Lower lobe of right lung (tissue), 2 donors: Measurements from ENCODE around the gene CXCL12. TPM values are rescaled to one million over a fixed set of nuclear protein-coding genes. Genes with fewer than 3 reads are reported as not detected.

Experiments
- ATAC-seq, 2 donors: fragments of 200-7000 bp; cut with Tn5 transposase; one replicate each; pipeline ENCODE4 v1.9.1; 2020 to 2022; ENCODE audit warnings: mild to moderate bottlenecking in 2 of 2, moderate library complexity in 2 of 2
- DNase-seq: peaks from one replicate; pipeline ENCODE4 v3.0.0-alpha.2; 2020
- H3K27ac ChIP-seq: fragments of 200-600 bp; one replicate; pipeline ENCODE4 v1.8.0; 2022
- H3K27me3 ChIP-seq: fragments of 200-600 bp; one replicate; pipeline ENCODE4 v1.8.0; 2022; ENCODE audit warnings: low read depth
- H3K36me3 ChIP-seq: fragments of 200-600 bp; one replicate; pipeline ENCODE4 v1.8.0; 2022; ENCODE audit warnings: mild to moderate bottlenecking
- H3K4me1 ChIP-seq: fragments of 200-600 bp; one replicate; pipeline ENCODE4 v1.8.0; 2022
- H3K4me3 ChIP-seq: fragments of 200-600 bp; one replicate; pipeline ENCODE4 v1.8.0; 2022; ENCODE audit warnings: mild to moderate bottlenecking
- H3K9me3 ChIP-seq: fragments of 200-600 bp; one replicate; pipeline ENCODE4 v1.8.0; 2022
- intact Hi-C: fragments of 100-400 bp; cut with DNase I; formaldehyde crosslinking; loops from one replicate; pipeline ENCODE4 v1.11.0; 2022
- long read RNA-seq: library from polyadenylated mRNA; unstranded; transcript quantifications from one replicate; pipeline ENCODE4 v2.0.0, GENCODE V29; 2021
- total RNA-seq: library from RNA; stranded (reverse); fragmentation: NEBNext Ultra II Directional; extraction: Animal tissue kit (Norgen Biotek cat#: 25700); gene quantifications from one replicate; pipeline ENCODE4 v1.2.1, GENCODE V29; 2021
- TF ChIP-seq, protein P1 (sequence below): fragments of 200-600 bp; IDR thresholded peaks from one replicate; pipeline ENCODE4 v1.8.0; 2022; ENCODE audit warnings: antibody characterized with exemption, mild to moderate bottlenecking
- donor health status: DM: no; HTN: yes; CAD: no; lungs with severe emphysema.

Gene CXCL12
- total RNA-seq, result 73.8 TPM
- long read RNA-seq, transcript CXCL12-201 (3 exons, 1,857 nt), result major isoform, 17 of 62 reads
- long read RNA-seq, partial matches to known transcripts, result 5 of 62 reads
- long read RNA-seq, other reads (novel, unspliced or antisense), result 37 of 62 reads

DNA sequence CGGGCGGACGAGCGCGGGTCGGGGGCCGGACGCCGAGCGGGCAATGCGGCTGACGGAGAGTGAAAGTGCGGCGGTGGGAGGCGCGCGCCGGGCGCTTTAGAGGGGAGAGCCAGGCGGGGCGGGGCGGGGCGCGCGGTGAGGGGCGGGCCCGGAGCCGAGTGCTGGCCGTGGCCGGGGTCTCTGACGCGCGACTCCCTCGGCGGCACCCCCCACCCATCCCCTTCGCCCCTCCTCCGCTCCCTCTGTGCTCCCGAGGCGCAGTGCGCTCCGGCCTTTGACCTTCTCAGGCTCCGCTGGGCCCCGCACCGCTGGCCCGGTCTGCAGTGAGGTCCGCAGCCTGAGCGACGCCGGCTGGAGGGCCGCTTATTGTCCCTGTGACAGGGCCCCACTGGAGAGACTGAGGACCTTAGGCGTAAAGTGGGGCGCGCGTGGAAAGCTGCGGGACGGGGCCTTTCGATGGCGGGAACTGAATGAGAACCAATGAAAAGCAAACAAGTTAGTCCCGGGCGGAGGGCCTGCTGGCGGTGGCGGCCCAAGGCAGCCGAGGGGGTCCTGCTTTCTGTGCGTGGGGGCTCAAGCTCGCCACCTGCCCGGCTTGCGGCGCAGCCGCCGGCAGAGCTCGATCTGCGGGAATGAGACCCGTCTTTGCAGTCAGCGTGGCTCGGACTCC is at the start of gene CXCL12:
Gene CXCL12, minus strand, starts transcription at position 72 of the 670 bp plus-strand sequence. CDS start 92 bp downstream, outside the sequence.
- H3K27me3 ChIP-seq, result peaks cover 47% of the 10 kb centered on the region
- intact Hi-C loops, result loop anchor here (5.0 kb wide), 1 partner anchor 713 kb away; no protein-coding TSS in a partner anchor
- H3K36me3 ChIP-seq, result no peaks in the 10 kb centered on the region
- peak within 1 kb of the TSS; percentile 46 for H3K27ac ChIP-seq
- no peaks in the 10 kb centered on the region for H3K9me3 ChIP-seq
- peak within 1 kb of the TSS; percentile 63 for H3K4me3 ChIP-seq
- TF ChIP-seq, protein P1, sequence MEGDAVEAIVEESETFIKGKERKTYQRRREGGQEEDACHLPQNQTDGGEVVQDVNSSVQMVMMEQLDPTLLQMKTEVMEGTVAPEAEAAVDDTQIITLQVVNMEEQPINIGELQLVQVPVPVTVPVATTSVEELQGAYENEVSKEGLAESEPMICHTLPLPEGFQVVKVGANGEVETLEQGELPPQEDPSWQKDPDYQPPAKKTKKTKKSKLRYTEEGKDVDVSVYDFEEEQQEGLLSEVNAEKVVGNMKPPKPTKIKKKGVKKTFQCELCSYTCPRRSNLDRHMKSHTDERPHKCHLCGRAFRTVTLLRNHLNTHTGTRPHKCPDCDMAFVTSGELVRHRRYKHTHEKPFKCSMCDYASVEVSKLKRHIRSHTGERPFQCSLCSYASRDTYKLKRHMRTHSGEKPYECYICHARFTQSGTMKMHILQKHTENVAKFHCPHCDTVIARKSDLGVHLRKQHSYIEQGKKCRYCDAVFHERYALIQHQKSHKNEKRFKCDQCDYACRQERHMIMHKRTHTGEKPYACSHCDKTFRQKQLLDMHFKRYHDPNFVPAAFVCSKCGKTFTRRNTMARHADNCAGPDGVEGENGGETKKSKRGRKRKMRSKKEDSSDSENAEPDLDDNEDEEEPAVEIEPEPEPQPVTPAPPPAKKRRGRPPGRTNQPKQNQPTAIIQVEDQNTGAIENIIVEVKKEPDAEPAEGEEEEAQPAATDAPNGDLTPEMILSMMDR, result no peak
- DNase-seq (no peak), ATAC-seq (peak; percentile 35 to 42)
- H3K4me1 ChIP-seq, result peaks cover 7% of the 10 kb centered on the region

DNA sequence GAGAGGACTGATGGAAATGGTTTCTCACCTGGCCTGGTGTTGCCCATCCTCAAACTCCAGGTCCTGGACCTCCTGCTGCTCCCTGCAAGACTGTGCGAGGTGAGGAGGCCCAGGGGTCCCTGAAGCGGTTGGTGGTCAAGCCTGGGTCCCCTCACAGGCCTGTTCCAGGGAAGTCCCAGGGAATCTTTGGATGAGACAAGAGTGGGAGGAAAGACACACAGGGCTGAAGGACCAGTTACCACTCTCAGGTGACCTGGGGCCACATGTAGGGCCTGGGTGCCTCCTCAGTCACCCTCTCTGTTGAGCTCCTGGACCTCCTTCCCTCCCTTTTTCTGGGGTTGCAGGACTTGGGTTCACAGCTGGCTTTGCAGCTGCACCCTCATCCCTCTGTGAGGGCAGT is 42.6 kb upstream of the CXCL12 start:
- DNase-seq, result no peak
- H3K4me3 ChIP-seq, result no peak overlapping the region
- H3K36me3 ChIP-seq, result no peaks in the 10 kb centered on the region
- no peak overlapping the region for H3K27ac ChIP-seq
- intact Hi-C loops, result no loop called here
- peak in 1 of 2 donors; percentile 39 for ATAC-seq
- TF ChIP-seq, protein P1, result no peak
- no peaks in the 10 kb centered on the region for H3K4me1 ChIP-seq
- H3K27me3 ChIP-seq, result no peaks in the 10 kb centered on the region
- H3K9me3 ChIP-seq, result no peaks in the 10 kb centered on the region

DNA sequence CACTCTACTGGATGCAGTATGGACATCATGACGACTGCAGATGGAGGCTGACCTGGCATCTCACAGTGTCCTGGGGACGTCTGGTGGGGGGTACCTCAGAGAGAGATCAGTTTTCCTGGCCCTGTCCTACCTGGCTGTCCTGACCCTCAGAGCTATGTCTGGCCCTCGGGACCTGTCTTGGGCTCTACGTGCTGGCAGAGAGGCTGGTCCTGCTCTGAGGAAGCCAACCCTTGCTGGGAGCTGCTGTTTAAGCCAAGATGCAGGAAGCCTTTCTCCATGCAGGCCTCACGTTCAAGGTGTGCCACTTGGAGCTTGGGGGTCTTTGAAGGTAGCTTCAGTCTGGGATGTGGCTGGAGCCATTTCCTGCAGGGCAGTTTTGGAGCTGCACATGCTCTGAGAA is 42.1 kb upstream of the CXCL12 start:
- Histone ChIP-seq H3K36me3 (no peaks in the 10 kb centered on the region), H3K27ac (no peak overlapping the region), H3K4me1 (no peaks in the 10 kb centered on the region), H3K9me3 (no peaks in the 10 kb centered on the region), H3K4me3 (no peak overlapping the region), H3K27me3 (no peaks in the 10 kb centered on the region)
- intact Hi-C loops, result no loop called here
- no peak for ATAC-seq
- TF ChIP-seq, protein P1, result no peak
- DNase-seq, result no peak

DNA sequence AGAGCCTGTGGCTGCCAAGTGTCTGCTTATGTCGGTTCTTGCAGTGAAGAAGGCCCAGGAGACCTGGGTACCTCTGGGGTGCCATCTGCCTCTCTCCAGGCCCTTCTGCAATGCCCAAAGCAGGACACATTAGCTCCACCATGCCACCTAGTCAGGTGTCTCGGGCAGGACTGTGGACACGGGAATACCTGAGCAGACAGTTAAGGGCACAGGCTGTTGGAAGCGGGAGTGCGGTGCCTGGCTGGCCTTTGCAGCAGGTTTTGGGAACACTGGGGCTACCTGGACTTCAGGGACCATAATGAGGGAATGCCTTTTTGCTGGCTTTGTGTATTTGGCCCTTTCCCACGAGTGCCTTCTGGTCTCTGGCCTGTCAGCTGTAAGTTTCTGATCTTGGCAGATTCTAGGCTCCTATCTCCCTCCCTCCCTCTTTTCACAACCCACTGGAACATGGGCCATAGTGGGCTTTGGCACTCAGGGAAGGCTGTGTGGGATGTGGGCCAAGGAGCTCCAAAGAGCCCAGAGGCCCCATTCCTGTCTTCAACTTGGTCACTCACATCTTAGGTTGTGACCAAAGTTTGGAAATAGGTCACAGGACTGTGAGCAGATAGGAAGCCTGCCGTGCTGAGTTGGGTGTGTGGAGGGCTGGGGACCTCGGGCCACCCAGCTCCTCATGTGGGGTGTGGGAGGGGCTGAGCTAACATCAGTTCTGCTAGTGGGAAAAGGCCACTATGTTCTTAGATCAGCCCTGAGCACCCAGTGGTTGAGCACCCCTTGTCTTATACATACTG is 41.5 kb upstream of the CXCL12 start:
- no peak overlapping the region for H3K4me3 ChIP-seq
- H3K36me3 ChIP-seq, result no peaks in the 10 kb centered on the region
- peak in 1 of 2 donors; percentile 14 for ATAC-seq
- H3K9me3 ChIP-seq, result no peaks in the 10 kb centered on the region
- no peak for DNase-seq
- H3K27me3 ChIP-seq, result no peaks in the 10 kb centered on the region
- H3K4me1 ChIP-seq, result no peaks in the 10 kb centered on the region
- intact Hi-C loops, result no loop called here
- TF ChIP-seq, protein P1, result no peak
- H3K27ac ChIP-seq, result no peak overlapping the region

DNA sequence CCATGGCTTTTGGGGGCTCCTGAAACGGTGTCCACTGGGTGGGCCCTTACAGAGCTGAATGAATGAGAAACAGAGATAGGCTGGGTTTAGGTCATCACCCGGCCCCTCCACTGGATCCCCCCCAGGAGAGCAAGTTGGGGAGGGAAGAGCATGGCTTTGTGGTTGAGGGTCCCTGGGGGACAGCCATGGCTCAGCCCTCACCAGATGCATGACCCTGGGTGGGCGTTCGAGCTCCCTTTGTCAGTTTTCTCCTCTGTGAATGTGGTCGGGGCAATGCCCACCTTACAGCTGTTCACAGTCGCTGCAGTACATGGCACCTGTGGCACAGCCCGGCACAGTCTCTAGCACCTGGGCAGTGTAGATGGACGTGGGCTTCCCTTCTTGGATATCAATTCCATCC is 40.6 kb upstream of the CXCL12 start:
- no peaks in the 10 kb centered on the region for H3K27me3 ChIP-seq
- ATAC-seq, result no peak
- no peaks in the 10 kb centered on the region for H3K9me3 ChIP-seq
- TF ChIP-seq, protein P1, result no peak
- H3K4me1 ChIP-seq, result no peaks in the 10 kb centered on the region
- H3K4me3 ChIP-seq, result no peak overlapping the region
- intact Hi-C loops, result no loop called here
- H3K36me3 ChIP-seq, result no peaks in the 10 kb centered on the region
- no peak overlapping the region for H3K27ac ChIP-seq
- no peak for DNase-seq
